HCT116 (cell line): Measurements from ENCODE around the gene WDR43.

Experiments
- CTCF ChIP-seq, 3 experiments: fragments of 200-600 bp in 1 of 3; sonication (generic) in 1 of 3; IDR thresholded peaks in 2 of 3; conservative IDR thresholded peaks in 1 of 3; 2 replicates each; pipeline ENCODE4 v1.5.1; 2012 to 2017; ENCODE audit warnings: low read depth in 2 of 3, low read length in 2 of 3, antibody characterized with exemption in 1 of 3, borderline replicate concordance in 1 of 3, control low read depth in 1 of 3, mild to moderate bottlenecking in 1 of 3, mixed read lengths in 1 of 3, mixed run types in 1 of 3, moderate library complexity in 1 of 3; ENCODE audit not compliant: insufficient read depth in 1 of 3
- EZH2 ChIP-seq: fragments of 200-600 bp; sonication (generic); IDR thresholded peaks from 2 replicates; pipeline ENCODE4 v1.6.1; 2017; ENCODE audit warnings: antibody characterized with exemption, mixed run types
- EZH2phosphoT487 ChIP-seq: fragments of 200-600 bp; IDR thresholded peaks from 2 replicates; pipeline ENCODE4 v1.6.1; 2018; ENCODE audit warnings: antibody characterized with exemption, borderline replicate concordance
- FOSL1 ChIP-seq: IDR thresholded peaks from 2 replicates; pipeline ENCODE4 v1.6.1; 2012; ENCODE audit warnings: low read depth
- POLR2A ChIP-seq: IDR thresholded peaks from 2 replicates; pipeline ENCODE4 v1.7.0; 2011; ENCODE audit warnings: borderline replicate concordance; ENCODE audit not compliant: insufficient read depth, insufficient read length; ENCODE audit errors: extremely low read depth
- RAD21 ChIP-seq: IDR thresholded peaks from 2 replicates; pipeline ENCODE4 v1.6.1; 2012; ENCODE audit warnings: low read depth, mild to moderate bottlenecking
- SIN3A ChIP-seq: IDR thresholded peaks from 2 replicates; pipeline ENCODE4 v1.6.1; 2012; ENCODE audit warnings: low read depth
- SP1 ChIP-seq: IDR thresholded peaks from 2 replicates; pipeline ENCODE4 v1.6.1; 2012; ENCODE audit warnings: low read depth
- TCF7L2 ChIP-seq: IDR thresholded peaks from 2 replicates; pipeline ENCODE4 v1.7.0; 2011; ENCODE audit warnings: borderline replicate concordance, inconsistent platforms; ENCODE audit not compliant: insufficient read depth, insufficient read length; ENCODE audit errors: extremely low read depth
- YY1 ChIP-seq: IDR thresholded peaks from 2 replicates; pipeline ENCODE4 v1.6.1; 2011; ENCODE audit warnings: low read length, low read depth, moderate library complexity, mild to moderate bottlenecking; ENCODE audit not compliant: insufficient replicate concordance; ENCODE audit errors: extremely low read depth
- ZBTB33 ChIP-seq: IDR thresholded peaks from 2 replicates; pipeline ENCODE4 v1.6.1; 2011; ENCODE audit warnings: mild to moderate bottlenecking, low read length, moderate library complexity; ENCODE audit not compliant: insufficient replicate concordance; ENCODE audit errors: extremely low read depth
- TF ChIP-seq, protein P1 (sequence below): IDR thresholded peaks from 2 replicates; pipeline ENCODE4 v1.6.1; 2012; ENCODE audit warnings: low read depth

GRCh38 chr2:28905533-28905932 is 11.1 kb downstream of the WDR43 start:
- no peak for TF ChIP-seq POLR2A
- TF ChIP-seq EZH2: no peak
- TF ChIP-seq CTCF (IDR thresholded peaks at IDR 0.05 in 2 of 3, conservative IDR thresholded peaks at IDR 0.05 in 1 of 3; ENCODE audit: borderline replicate concordance in 1 of 3, insufficient read depth in 1 of 3, low read depth in 2 of 3, low read length in 2 of 3): no peak
- TF ChIP-seq TCF7L2: no peak
- TF ChIP-seq YY1: no peak
- TF ChIP-seq SIN3A: no peak
- no peak for TF ChIP-seq FOSL1
- no peak for TF ChIP-seq RAD21
- TF ChIP-seq, protein P1, sequence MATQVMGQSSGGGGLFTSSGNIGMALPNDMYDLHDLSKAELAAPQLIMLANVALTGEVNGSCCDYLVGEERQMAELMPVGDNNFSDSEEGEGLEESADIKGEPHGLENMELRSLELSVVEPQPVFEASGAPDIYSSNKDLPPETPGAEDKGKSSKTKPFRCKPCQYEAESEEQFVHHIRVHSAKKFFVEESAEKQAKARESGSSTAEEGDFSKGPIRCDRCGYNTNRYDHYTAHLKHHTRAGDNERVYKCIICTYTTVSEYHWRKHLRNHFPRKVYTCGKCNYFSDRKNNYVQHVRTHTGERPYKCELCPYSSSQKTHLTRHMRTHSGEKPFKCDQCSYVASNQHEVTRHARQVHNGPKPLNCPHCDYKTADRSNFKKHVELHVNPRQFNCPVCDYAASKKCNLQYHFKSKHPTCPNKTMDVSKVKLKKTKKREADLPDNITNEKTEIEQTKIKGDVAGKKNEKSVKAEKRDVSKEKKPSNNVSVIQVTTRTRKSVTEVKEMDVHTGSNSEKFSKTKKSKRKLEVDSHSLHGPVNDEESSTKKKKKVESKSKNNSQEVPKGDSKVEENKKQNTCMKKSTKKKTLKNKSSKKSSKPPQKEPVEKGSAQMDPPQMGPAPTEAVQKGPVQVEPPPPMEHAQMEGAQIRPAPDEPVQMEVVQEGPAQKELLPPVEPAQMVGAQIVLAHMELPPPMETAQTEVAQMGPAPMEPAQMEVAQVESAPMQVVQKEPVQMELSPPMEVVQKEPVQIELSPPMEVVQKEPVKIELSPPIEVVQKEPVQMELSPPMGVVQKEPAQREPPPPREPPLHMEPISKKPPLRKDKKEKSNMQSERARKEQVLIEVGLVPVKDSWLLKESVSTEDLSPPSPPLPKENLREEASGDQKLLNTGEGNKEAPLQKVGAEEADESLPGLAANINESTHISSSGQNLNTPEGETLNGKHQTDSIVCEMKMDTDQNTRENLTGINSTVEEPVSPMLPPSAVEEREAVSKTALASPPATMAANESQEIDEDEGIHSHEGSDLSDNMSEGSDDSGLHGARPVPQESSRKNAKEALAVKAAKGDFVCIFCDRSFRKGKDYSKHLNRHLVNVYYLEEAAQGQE: no peak
- no peak for TF ChIP-seq SP1
- no peak for TF ChIP-seq EZH2phosphoT487
- TF ChIP-seq ZBTB33: no peak
